ENCODE results near the gene SLC22A23.

SLC22A23 gene

DNA sequence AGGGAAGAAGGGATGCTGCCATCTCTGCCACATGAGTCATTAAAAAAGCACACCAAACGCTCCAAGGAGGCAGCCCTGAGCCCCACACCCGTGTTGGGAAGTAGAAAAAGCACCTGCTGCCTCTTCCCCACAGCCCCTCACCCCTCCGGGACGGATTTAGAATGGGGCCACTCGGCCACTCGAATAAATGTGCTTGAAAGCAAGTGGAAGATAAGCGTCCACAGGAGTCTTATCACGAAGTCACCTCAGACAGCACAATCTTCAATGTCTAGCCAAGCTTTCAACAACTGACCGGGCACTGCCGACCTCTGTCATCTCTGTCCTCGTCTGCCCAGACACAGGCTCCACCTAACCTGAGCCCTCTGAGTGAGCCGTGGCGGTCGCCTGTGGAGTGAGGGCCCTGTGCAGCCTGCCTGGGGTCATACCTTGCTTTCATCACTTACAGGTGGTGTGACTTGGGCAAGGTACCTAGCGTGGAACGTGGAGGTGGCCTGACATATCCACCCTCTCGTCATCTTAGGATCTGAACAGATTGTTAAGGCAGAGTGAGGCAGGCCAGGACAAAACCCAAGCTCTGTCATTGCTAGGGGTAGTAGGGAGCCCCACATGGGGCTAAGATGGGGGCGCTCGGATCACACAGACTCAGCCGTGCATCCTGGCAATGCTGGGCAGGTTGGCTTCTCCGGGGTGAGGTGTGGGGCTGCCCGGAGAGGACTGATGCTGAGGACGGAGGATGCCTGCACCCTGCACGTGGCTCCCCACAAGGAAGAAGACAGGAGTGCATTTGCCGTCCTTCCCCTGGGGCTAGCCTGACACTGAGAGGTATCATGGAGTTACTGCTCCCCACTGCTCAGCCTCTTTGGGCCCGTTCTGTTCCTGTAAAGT lies 163.3 kb downstream of the SLC22A23 start:
- TF ChIP-seq CTCF (IDR thresholded peaks at IDR 0.05; ENCODE audit: low read depth, low read length): no peak
- H3K4me3 ChIP-seq (ENCODE audit: low read depth, low read length): no peak overlapping the region

GRCh38 chr6:3292431-3293197 lies 164.2 kb downstream of the SLC22A23 start:
- H3K4me3 ChIP-seq (ENCODE audit: low read depth, low read length): no peak overlapping the region
- no peak for TF ChIP-seq CTCF (IDR thresholded peaks at IDR 0.05; ENCODE audit: low read depth, low read length)

GRCh38 chr6:3291987-3292386 lies 164.9 kb downstream of the SLC22A23 start:
- no peak for TF ChIP-seq CTCF (IDR thresholded peaks at IDR 0.05; ENCODE audit: low read depth, low read length)
- no peak overlapping the region for H3K4me3 ChIP-seq (ENCODE audit: low read depth, low read length)

DNA sequence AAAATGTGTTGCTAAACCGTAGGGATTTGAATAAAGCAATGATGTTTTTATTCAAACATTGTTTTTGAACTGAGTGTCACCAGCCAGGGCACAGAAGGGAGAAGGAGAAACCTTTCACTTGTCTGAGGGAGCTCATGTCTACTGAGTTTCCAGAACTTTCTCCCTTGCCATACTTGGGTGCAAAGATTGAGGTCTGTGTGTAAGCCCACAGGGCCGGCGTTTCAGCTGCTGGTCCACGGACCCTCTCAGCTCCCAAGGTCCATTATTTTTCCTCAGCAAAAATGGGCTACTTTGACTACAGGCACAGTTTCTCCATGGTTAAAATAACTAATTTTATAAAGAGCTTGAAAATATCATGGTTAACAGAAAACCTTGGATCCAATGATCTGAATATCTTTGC lies 165.5 kb downstream of the SLC22A23 start:
- no peak for TF ChIP-seq CTCF (IDR thresholded peaks at IDR 0.05; ENCODE audit: low read depth, low read length)
- no peak overlapping the region for H3K4me3 ChIP-seq (ENCODE audit: low read depth, low read length)

DNA sequence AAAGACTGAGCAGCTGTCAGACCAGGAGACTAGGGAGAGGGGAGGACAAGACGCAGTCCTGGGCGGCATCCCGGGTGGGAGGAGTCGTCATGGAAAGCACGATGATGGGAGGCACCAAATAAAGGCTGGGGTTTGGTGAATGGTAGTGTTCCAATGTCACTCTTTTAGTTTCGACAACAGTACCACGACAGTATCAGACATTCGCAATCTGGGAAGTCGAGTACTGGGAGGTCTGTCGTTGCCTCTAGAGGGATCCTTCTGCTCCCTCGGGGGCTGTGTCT lies 166.0 kb downstream of the SLC22A23 start:
- no peak overlapping the region for H3K4me3 ChIP-seq (ENCODE audit: low read depth, low read length)
- TF ChIP-seq CTCF (IDR thresholded peaks at IDR 0.05; ENCODE audit: low read depth, low read length): no peak

- no peak for TF ChIP-seq CTCF (IDR thresholded peaks at IDR 0.05; ENCODE audit: low read depth, low read length)
- H3K4me3 ChIP-seq (ENCODE audit: low read depth, low read length): no peak overlapping the region
Observed at GRCh38 chr6:3290149-3290930, 166.5 kb downstream of the SLC22A23 start.

Measured in WI38 (cell line).